ENCODE measurements around the gene ERGIC1.
A peak's percentile ranks its signal among the peaks of the same experiment; 100 is the strongest.
"Not testable (repeated sequence)": the region's sequence is repeated elsewhere in the genome, so short reads cannot be mapped to it uniquely, and the experiment has no call there.

ERGIC1 gene

DNA sequence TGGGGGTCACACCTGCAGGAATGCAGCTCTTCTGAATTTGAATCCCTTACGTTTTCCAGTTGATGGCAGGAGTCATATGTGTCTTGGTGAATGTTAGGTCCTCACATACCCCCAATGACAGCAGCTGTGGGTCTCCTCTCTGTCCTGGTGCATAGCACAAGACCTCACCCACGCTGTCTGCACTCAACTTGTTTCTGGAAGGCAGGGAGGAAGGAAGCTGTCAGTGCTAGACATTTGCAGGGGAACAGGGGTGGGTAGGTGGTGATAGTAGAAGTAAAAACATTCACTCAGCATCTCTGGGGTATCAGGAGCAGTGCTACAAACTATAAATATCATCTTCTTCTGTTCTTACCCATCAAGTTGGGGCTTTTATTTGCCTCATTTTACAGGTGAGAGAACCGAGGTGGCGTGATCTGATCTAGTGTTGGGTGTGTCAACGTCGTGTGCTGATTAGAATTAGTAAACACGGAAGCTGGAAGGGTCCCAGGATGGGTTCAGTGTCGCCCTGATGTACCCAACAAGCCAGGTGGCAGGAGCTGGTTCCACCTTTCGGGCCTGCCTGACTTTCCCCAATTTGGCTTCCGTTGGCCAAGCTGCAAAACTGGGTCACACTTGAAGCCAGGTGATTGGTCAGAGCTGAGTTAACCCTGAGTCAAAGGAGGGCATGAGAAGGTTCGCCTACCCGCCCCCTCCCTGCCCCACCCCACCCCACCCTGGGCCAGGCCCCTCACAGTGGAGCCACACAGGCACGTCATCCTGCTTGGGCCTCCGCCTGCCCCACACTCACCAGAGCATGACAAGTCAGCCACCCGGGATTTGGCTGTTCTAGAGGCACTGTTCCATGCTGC lies 15.8 kb downstream of the ERGIC1 start:
- no peak for DNase-seq

DNA sequence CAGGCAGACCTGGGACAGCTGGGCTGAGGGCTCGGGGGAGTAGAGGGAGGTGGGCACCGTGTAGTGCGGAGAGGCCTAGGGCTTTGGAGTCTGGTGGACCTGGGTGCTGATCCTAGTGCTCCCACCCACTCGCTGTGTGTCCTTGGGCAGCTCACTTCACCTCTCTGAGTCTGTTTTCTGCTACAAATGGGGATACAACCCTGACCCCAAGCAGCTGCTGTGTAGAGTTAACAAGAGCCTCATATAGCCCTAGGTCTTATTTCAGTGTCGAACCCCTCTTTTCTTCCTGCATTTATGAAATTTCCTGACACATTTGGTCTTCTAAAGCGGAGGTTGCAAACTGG lies 16.4 kb downstream of the ERGIC1 start:
- DNase-seq = no peak

DNA sequence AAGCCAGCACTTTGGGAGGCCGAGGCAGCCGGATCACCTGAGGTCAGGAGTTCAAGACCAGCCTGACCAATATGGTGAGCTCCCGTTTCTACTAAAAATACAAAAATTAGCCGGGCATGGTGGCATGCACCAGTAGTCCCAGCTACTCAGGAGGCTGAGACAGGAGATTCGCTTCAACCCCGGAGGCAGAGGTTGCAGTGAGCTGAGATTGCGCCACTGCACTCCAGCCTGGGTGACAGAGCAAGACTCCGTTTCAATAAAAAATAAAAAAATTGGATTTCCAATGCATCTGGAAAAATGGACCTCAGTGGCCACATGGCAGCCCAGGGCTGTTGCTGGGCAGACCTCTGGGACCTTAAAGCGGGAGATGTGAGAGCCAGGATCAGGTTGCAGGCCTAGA lies 17.2 kb downstream of the ERGIC1 start:
- DNase-seq = not testable (repeated sequence)

DNA sequence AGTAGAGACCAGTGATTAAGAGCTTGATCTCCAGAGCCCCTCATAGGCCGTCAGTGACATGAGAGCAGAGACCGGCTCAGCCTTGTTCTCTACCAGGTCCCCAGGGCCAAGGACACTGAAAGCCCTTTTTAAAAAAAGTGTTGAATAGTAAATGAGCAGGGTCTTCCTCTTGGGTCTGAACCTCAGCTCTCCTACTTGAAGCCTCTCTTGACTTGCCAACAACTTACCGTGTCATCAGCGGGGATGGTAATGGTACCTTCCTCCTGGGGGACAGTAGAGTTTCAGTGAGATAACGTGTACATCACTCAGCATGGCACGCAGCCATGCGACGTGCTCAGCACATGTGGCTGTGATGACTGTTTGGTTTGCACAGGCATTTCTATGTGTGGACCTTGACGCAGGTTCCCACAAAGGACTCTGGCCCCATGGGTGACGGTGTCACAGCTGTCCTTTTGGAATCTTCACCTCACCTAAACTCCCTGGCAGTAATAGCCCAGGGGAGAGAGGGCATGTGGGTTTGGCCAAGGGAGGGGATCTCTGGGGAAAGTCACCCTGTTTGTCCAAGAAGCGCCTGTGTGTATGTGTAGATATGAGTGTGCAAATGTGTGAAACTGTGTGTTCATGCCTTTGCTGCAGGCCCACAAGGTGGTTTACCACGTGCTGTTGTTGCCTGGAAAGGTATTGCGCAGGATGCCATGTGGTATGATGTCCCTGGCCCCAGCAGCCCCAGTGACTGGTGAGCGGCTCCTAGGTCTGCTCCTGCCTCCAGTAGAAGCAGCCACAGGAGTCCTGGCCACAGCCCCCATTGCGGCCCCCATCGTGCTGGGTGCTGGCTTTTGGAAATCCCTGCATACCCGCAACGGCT lies 18.7 kb downstream of the ERGIC1 start:
- DNase-seq = peak; percentile 54

DNA sequence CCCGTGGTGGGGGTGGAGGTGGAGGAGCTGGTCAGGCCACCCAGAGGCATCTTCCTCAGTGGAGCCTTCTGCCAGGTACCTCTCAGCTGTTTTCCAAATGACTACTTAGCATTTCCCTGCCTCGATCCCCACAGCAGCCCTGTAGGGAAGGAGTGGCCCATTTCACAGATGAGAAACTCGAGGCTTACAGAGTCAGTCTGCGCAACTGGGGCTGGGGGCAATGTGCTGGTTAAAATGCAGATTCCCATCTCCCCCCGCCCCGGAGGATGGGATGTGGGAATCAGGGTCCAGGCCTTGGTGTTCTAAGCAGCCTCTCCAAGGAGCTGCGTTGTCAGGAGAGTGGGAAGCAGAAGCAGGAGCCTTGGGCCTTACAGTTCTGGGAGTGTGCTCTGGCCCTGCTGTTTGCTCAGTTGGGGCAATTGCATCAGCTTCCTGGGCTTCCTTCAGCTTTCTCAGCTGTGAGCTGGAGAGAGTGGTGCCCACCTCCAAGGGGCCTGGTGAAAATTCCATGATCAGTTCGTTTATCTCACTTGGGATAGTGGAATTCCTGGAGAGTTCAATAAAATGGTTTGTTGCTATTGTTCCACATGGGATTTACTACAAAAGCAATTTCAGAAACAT lies 19.4 kb downstream of the ERGIC1 start:
- no peak for DNase-seq

DNA sequence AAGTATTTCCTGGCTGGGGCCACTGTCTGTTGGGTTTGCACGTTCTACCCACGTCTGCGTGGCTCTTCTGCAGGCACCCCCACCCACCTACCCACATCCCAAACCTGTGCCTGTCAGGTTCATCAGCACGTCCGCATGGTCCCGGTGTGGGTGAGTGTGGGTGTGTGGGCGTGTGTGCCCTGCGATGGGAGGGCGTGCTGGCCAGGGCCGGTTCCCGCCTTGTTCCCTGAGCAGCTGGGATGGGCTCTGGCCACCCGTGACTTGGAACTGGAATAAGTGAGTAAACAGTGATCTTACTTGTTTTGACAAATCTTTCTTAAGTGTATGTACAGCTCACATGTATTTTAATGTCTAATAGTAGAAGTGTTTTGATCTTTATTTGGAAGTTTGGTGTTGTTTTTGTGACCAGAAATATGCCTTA lies 20.4 kb downstream of the ERGIC1 start:
- DNase-seq = no peak

DNA sequence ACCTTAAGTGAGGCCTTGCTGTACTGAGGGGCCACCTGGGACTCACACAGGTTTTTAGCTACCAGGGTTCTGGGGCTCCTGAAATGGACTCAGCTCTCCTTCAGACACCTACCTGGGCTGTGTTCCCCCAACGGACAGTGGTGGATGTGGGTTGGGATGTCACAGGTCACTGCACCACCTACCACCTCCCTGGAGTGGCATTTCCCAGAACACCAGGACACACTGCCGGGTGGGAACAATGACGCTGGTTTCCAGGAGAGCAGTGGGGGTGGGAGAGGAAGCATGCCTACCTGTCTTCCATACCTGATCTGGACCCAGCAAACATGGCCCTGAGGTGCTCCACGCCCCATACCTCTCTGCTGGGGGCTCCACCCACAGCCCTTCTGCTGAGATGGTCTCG lies 20.9 kb downstream of the ERGIC1 start:
- DNase-seq = no peak

DNA sequence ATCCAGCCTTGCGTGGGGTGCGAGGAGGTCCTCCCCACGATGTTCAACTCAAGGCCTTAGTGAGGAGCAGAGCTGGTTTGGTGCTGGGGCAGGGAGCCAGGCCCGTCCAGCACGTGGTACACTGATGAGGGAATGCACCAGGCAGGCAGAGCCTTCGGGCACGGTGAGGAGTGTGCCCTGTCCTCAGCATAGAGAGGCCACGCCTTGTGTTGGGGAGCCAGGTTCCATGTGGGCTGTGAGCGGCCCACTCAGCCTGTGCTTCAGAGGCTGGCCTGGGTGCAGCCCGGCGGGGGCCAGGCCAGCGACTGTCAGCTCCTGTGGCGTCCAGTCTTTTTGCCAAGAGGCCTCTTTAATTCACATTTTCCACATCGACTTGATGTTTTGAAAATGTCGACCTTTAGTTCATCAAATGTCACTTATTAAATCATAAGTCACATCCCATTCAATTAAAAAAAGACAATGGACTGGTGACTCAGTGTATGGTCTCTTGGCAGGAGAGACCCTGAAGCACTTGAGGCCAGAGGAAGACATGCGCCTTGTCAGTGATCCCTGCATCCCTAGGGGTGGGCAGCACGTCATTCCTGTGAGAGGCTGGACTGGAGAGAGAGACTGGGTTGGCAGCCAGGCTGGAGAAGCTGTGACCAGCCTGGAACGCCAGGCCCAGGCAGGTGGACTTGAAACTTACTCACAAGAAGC lies 21.7 kb downstream of the ERGIC1 start:
- DNase-seq = no peak

DNA sequence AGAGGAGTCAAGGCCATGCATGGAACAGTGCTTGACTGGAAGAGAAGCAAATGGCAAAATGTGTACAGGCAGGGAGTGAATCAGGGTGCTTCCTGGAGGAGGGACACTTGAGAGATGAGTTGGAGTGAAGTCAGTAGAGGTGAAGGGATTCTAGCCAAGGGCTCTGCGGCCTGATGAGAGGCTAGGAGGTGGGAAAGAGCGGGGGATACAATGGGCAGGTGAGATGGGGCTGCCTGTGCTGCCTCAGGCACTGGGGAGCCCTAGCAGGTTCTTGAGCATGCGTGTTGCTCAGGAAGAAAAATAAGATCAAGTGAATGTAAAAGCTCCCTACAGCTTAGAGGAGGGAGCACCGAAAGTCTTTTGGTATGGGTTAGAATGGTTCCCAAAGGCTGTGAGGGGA lies 22.3 kb downstream of the ERGIC1 start:
- no peak for DNase-seq

DNA sequence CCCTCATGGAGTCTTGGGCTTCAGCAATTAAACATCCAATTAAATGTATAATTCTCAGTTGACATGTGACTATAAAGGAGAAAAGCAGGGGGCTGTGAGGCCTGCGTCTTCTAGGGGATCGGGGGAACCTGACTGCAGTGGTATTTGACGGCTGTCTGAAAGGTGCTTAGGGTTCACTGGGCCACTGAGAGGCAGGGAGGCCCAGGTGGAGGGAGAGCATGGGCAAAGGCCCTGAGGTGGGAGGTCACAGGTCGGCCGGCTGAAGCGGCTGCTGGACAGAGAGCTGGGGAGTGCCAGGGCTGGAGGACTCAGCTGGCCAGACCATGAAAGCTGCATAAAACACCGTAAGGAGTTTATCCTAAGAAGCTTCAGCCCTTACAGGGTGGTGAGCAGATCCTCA lies 23.9 kb downstream of the ERGIC1 start:
- DNase-seq = no peak

DNA sequence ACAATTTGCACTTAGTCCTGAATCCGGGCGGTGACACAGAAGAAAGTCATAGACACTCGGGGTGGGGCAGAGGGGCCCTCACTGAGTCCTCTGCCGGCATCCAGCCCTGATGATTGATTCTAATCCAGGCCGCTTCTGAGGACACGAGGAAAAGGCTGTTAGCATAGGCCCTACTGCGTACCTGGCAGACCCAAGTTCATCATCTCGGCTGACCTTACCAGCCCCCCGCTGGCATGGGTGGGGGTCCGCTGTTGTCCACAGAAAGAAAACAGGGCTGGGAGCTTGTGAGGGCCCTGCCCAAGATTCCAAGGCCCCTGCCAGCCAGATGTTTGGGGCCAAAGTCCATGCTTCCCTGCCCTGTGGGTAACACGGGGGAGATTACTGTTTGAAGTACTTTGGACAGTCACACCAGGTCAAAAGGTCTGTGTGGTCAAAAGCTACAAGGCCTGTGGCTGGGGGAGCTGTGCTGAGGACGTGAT lies 24.5 kb downstream of the ERGIC1 start:
- no peak for DNase-seq

DNA sequence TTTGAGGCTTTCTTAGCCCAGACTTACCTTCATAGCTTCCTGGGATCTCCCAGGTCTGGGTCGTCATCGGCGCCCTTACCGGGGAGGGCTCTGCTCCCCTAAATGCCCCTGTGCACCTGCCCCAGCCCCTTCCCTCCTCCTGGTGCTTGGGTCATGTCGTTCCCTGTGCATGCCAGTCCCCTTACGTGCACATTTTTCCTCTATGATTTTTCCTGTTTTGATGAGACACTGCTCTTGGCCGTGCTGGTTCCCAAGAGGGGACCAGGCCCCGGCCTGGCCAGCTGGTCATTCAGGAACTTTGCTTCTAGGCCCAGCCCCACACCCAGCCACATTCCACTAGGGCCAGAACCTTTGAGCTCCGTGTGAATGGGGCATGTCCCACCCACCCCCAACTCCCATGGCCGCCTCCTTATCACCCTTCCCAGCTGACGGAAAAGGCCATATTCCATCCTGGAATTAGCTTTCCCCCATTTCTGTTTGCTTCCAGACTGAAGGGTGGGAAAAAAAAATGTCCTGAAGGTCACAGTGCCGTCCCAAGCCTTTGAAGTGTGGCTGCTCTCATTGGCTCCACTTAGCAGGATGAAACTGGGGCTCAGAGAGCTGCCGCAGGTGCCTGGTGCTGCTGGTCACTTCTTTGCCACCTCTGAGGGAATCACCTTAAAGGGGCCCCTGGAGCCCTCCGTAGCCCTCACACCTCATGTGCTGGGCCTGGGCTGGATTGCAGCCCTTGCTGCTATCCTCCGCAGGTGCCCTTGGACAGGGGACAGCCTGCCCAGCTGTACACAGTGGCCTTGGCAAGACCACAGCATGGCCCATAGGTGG lies 25.1 kb downstream of the ERGIC1 start:
- no peak for DNase-seq

DNA sequence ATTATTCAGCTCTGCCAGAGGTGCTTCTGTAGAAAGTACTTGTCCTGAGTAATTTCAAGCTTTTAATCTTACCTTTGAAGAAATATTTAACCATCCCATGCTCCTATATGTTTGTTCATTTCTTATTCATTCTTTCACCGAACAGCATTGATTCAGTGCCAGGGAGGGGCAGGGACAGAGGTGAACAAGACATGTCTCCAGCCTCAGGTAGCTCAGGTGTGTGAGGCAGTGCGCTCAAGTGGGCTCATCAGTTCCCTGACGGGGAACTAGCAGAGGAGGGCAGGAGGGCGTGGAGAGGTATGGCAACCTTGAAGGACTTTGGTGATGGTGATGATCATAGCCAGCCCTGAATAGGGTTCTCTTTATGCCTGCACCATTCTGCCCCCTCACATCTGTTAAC lies 25.9 kb downstream of the ERGIC1 start:
- DNase-seq = no peak

DNA sequence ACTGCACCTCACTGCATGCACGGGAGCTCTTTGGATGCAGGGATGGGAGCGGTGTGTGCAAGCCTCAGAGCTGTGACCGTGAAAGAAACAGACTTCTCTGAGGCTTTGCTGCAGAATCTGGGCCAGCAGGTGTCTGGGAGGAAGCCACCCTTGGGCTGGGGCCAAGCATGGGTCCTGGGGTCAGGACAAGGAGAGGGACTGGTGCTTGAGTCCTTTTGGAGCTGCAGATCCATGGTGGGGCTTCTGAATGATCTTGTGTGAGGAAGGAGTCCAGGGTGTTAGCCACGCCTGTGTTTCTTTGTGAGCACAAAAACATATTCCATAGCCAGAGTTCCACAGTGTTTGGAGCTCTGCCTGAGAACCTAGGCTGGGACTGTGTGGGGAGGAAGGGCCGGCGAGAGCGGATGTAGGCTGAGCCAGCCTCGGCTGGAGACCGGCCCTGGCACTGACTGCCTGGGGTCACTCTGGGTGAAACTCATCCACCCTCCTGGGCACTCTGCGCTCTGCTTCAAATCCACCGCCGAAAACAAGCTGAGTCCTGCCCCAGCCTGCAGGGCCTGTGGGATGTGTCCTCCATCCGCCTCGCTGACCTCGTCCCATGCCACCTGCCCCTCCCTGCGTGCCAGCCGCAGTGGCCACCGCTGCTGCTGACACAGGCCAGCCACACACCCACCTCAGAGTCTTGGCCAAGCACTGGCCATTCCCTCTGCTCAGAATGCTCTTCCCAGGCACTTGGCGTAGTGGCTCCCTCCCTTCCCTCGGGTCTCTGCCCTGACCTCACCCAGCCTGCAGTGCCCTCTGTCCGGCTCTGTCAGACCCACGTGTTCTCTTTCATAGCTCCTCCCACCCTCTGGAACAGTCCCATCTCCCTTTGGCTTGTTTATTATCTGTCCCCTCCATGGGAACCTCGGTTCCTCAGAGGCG lies 26.7 kb downstream of the ERGIC1 start:
- DNase-seq = no peak

DNA sequence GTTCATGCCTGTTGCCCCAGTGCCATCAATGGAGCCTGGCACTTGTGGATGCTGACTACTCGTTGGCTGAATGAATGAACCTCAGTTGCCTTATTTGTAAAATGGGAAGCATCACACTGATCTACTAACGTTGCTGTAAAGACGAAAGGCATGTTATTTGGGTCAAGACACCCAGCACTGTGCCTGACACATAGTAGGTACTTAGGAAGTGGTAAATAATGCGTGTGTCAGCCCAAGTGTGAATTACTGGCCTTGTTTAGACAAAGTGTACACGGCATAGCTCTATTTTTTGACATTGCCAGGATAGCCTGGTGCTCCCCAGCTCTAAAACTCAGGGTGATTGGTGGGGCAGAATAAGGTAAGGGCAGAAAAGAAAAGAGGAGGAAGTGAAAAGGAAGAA lies 27.4 kb downstream of the ERGIC1 start:
- no peak for DNase-seq

DNA sequence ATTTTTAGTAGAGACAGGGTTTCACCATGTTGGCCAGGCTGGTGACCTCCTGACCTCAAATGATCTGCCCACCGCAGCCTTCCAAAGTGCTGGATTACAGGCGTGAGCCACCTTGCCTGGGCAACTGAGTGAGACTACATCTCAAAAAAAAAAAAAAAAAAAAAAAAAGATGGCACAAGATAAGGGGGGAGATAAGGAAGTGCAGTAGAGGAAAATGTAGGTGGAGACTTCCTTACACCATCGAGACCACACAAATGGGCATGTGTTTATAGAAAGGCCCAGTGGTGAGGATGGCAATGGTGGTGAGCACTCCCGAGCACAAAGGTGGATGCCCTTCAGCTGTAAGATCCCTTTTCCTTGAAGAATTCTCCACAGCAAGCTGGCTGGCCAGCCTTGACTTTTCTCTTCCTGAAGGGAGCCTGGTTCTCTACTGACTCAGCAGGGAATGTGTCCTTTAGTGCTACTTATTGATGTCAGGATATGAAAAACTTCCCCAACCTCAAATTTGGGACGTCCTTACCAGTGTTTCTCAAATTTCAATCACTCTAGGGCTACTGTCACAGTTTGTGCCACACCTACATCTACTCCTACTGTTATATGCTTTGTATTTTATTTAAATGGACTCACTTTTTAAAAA lies 28.2 kb downstream of the ERGIC1 start:
- DNase-seq = no peak

DNA sequence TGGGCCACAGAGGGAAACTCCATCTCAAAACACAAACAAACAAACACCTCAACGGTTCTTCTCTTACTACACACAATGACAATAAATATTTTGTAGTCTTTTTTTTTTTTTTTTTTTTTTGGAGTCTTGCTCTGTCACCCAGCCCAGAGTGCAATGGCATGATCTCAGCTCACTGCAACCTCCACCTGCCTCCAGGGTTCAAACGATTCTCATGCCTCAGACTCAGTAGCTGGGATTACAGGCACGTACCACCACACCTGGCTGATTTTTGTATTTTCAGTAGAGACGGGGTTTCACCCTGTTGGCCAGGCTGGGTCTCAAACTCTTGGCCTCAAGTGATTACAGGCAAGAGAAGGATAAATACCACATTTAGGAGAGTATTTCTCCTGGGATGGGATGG lies 30.1 kb downstream of the ERGIC1 start:
- not testable (repeated sequence) for DNase-seq

DNA sequence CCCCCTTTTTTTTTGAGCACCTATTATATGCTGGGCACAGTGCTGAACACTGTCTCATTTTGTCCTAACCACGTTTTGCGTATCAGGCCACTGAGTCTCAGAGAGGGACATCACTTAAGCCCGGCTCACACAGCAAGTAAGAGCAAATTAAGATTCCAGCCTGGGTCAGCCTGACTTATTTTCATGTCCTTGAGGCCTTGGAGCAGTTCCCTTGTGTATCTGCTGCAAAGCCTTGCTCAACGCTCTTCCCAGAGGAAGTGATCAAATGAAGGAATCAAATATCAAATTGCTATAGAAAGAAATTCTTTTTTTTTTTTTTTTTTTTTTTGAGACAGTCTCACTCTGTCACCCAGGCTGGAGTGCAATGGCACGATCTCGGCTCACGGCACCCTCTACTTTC lies 30.7 kb downstream of the ERGIC1 start:
- DNase-seq = no peak

DNA sequence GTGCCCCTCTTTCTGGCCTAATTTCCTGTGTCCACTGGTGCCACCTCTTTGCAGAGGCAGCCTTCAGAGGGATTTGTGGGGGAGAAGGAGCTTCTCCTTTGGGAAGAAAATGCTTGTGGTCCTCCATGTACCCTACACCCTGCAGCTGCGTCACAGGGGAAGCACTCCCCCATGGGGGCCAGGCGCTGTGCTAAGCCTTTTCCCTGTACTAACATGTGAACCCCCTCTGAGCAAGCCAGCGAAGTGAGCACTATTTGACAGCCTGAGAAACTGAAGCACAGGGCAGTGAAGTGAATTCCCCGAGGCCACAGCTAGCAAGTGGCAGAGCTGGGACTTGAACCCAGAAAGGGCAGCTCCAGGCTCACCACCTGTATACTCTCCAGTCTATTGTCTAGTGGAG lies 32.3 kb downstream of the ERGIC1 start:
- DNase-seq = no peak

Data from stimulated activated CD4-positive, alpha-beta T cell treated with anti-CD3 and anti-CD28 coated beads, Interleukin-1b, Interleukin-23, amount 100 ng/mL, for 48 hours (primary cell).